ENCODE data around the gene EIF2B4. TPM values are rescaled to one million over a fixed set of nuclear protein-coding genes. Genes with fewer than 3 reads are reported as not detected.

Gene EIF2B4
- total and polyA plus RNA-seq, 9 of the 15 experiments (the other 6 are each of a cell fraction or from before 2014, with no cell fraction given): 29.7 to 80.3 (median 58.9) TPM

DNA sequence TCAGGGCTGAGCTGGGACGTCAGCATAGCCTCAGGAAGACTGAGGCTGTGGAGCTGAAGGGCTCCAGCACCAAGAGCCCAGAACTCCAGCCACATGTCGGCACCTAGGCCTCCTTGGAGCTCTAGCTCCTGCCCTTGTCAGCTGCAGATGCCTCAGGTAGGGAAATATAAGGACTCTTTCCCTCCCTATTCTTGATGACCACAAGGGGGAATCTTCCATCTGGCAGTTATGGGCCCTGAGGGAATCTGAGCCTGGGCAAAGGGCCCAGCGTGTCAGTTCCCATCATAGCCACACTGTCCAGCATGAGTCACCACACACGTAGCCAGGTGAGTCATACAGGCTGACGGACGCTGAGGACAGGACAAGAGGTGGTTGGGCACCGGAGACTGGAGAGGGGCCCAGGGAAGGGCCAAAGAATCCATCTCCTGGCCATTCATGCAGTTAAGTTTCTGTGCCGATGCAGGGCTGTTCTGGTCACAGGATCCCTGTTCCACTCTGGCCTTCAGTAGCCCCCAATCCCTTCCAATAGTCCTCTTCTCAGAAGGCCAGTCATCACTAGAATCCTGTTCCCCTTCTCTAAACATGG, 49.1 kb downstream of the EIF2B4 start (continued):
- TF ChIP-seq, protein P1, sequence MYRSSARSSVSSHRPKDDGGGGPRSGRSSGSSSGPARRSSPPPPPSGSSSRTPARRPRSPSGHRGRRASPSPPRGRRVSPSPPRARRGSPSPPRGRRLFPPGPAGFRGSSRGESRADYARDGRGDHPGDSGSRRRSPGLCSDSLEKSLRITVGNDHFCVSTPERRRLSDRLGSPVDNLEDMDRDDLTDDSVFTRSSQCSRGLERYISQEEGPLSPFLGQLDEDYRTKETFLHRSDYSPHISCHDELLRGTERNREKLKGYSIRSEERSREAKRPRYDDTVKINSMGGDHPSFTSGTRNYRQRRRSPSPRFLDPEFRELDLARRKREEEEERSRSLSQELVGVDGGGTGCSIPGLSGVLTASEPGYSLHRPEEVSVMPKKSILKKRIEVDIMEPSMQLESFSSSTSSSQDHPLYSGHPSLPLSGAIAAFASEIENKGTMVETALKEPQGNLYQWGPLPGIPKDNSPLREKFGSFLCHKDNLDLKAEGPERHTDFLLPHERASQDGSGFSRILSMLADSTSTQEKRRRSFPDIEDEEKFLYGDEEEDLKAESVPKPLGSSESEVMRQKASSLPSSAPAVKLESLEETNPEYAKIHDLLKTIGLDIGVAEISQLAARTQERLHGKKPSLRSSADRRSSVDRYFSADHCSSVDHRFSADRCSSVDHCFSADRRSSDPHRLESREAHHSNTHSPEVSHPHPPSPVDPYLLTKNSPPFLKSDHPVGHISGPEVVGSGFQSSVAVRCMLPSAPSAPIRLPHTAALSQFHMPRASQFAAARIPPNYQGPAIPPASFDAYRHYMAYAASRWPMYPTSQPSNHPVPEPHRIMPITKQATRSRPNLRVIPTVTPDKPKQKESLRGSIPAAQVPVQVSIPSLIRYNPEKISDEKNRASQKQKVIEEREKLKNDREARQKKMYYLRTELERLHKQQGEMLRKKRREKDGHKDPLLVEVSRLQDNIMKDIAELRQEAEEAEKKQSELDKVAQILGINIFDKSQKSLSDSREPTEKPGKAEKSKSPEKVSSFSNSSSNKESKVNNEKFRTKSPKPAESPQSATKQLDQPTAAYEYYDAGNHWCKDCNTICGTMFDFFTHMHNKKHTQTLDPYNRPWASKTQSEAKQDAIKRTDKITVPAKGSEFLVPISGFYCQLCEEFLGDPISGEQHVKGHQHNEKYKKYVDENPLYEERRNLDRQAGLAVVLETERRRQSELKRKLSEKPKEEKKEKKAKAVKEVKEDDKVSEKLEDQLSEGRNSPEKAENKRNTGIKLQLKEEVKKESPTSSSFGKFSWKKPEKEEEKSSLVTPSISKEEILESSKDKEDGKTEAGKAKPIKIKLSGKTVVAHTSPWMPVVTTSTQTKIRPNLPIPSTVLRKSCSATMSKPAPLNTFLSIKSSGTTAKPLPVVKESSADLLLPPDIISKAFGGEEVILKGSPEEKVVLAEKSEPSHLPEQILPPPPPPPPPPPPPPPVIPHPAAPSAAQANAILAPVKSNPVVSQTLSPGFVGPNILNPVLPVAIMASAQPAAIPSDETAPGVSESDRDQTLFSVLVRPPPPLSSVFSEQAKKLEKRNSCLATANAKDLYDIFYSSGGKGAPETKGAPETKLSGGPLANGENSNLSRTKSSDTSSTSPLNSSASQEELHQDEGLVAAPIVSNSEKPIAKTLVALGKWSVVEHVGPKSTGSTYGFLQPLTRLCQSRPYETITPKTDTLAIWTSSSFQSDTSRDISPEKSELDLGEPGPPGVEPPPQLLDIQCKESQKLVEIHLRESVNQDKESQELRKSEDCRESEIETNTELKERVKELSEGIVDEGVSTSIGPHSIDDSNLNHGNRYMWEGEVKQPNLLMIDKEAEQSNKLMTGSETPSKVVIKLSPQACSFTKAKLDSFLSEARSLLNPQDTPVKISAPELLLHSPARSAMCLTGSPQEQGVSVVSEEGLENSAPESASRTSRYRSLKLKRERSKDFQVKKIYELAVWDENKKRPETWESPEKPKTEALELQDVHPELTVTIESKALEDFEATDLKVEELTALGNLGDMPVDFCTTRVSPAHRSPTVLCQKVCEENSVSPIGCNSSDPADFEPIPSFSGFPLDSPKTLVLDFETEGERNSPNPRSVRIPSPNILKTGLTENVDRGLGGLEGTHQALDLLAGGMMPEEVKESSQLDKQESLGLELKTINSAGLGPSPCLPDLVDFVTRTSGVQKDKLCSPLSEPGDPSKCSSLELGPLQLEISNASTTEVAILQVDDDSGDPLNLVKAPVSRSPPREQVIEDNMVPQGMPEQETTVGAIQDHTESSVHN (IDR thresholded peaks at IDR 0.05; ENCODE audit: borderline replicate concordance in 1 of 2, low read depth in 1 of 2): peak in 1 of 2 experiments; percentile 82; a peak in 2 of 4 replicates
- no peak for TF ChIP-seq ETS2 (tag; IDR thresholded peaks at IDR 0.05; ENCODE audit: borderline replicate concordance, poor library complexity, severe bottlenecking)
- no peak for TF ChIP-seq NUFIP1 (IDR thresholded peaks at IDR 0.05; ENCODE audit: partially characterized antibody)
- peak; percentile 46 to 72 for TF ChIP-seq RAD21 (CRISPR knock-in tag; conservative IDR thresholded peaks at IDR 0.05 in 1 of 2, IDR thresholded peaks at IDR 0.05 in 1 of 2)
- TF ChIP-seq ZNF764 (CRISPR knock-in tag; IDR thresholded peaks at IDR 0.05; ENCODE audit: low read depth): no peak
- peak; percentile 72; the same call in 1 of the 2 replicates for TF ChIP-seq CREB1 (IDR thresholded peaks at IDR 0.05)
- TF ChIP-seq CREB1 (CRISPR knock-in tag; IDR thresholded peaks at IDR 0.05): peak; percentile 87
- TF ChIP-seq DIDO1 (tag; IDR thresholded peaks at IDR 0.05; ENCODE audit: low read depth): no peak
- TF ChIP-seq, protein P2, sequence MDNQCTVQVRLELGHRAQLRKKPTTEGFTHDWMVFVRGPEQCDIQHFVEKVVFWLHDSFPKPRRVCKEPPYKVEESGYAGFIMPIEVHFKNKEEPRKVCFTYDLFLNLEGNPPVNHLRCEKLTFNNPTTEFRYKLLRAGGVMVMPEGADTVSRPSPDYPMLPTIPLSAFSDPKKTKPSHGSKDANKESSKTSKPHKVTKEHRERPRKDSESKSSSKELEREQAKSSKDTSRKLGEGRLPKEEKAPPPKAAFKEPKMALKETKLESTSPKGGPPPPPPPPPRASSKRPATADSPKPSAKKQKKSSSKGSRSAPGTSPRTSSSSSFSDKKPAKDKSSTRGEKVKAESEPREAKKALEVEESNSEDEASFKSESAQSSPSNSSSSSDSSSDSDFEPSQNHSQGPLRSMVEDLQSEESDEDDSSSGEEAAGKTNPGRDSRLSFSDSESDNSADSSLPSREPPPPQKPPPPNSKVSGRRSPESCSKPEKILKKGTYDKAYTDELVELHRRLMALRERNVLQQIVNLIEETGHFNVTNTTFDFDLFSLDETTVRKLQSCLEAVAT (IDR thresholded peaks at IDR 0.05): no peak
- peak; percentile 90 for TF ChIP-seq DPF2 (IDR thresholded peaks at IDR 0.05)
- TF ChIP-seq STAG1 (CRISPR knock-in tag; IDR thresholded peaks at IDR 0.05; ENCODE audit: borderline replicate concordance): 0 out of 2 replicates have a peak, but pooled peaks have one; percentile 8
- TF ChIP-seq ATF1 (CRISPR knock-in tag; IDR thresholded peaks at IDR 0.05): no peak
- peak; percentile 81 for TF ChIP-seq ATF1 (tag; IDR thresholded peaks at IDR 0.05)
- TF ChIP-seq, protein P3, sequence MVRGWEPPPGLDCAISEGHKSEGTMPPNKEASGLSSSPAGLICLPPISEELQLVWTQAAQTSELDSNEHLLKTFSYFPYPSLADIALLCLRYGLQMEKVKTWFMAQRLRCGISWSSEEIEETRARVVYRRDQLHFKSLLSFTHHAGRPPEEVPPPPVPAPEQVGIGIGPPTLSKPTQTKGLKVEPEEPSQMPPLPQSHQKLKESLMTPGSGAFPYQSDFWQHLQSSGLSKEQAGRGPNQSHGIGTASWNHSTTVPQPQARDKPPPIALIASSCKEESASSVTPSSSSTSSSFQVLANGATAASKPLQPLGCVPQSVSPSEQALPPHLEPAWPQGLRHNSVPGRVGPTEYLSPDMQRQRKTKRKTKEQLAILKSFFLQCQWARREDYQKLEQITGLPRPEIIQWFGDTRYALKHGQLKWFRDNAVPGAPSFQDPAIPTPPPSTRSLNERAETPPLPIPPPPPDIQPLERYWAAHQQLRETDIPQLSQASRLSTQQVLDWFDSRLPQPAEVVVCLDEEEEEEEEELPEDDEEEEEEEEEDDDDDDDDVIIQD (CRISPR knock-in tag; IDR thresholded peaks at IDR 0.05): no peak

Measured in K562 (cell line).